H9 (cell line): ENCODE data around the gene DDX39A. TPM values are rescaled to one million over a fixed set of nuclear protein-coding genes. Genes with fewer than 3 reads are reported as not detected.

Experiments
- DNase-seq: peaks from one replicate; pipeline ENCODE4 v3.0.0-alpha.2; 2017
- H2AFZ ChIP-seq: one replicate; pipeline ENCODE4 v1.6.1; 2013; ENCODE audit warnings: mild to moderate bottlenecking, low read length, control low read depth, moderate library complexity
- H2AK5ac ChIP-seq: 2 replicates; pipeline ENCODE4 v1.6.1; 2013; ENCODE audit warnings: low read length, control low read depth, mixed read lengths; ENCODE audit not compliant: insufficient read length
- H2BK120ac ChIP-seq: one replicate; pipeline ENCODE4 v1.6.1; 2013; ENCODE audit warnings: low read depth, mild to moderate bottlenecking, low read length, control low read depth, inconsistent platforms; ENCODE audit not compliant: poor library complexity, severe bottlenecking
- H2BK12ac ChIP-seq: 2 replicates; pipeline ENCODE4 v1.6.1; 2013; ENCODE audit warnings: low read length, control low read depth, mixed read lengths, low read depth; ENCODE audit not compliant: insufficient read length
- H2BK15ac ChIP-seq: 2 replicates; pipeline ENCODE4 v1.6.1; 2013; ENCODE audit warnings: low read depth, low read length, control low read depth
- H2BK20ac ChIP-seq: one replicate; pipeline ENCODE4 v1.6.1; 2013; ENCODE audit warnings: low read depth, mild to moderate bottlenecking, low read length, control low read depth, inconsistent platforms; ENCODE audit not compliant: poor library complexity, severe bottlenecking
- H2BK5ac ChIP-seq: 2 replicates; pipeline ENCODE4 v1.6.1; 2013; ENCODE audit warnings: low read length, control low read depth, mixed read lengths; ENCODE audit not compliant: insufficient read length
- H3K14ac ChIP-seq: 2 replicates; pipeline ENCODE4 v1.6.1; 2013; ENCODE audit warnings: low read length, control low read depth; ENCODE audit not compliant: insufficient read depth
- H3K18ac ChIP-seq: 2 replicates; pipeline ENCODE4 v1.6.1; 2013; ENCODE audit warnings: low read depth, mild to moderate bottlenecking, mixed read lengths, low read length, control low read depth; ENCODE audit not compliant: insufficient read length
- H3K23ac ChIP-seq: 2 replicates; pipeline ENCODE4 v1.6.1; 2013; ENCODE audit warnings: low read length, control low read depth, mixed read lengths, low read depth; ENCODE audit not compliant: insufficient read length
- H3K23me2 ChIP-seq: 2 replicates; pipeline ENCODE4 v1.6.1; 2013; ENCODE audit warnings: low read depth, mild to moderate bottlenecking, mixed read lengths, low read length, control low read depth; ENCODE audit not compliant: insufficient read length, poor library complexity, severe bottlenecking
- H3K27ac ChIP-seq: 2 replicates; pipeline ENCODE4 v1.5.1; 2013; ENCODE audit warnings: low read length, control low read depth, mixed read lengths, low read depth; ENCODE audit not compliant: insufficient read length
- H3K27me3 ChIP-seq: 2 replicates; pipeline ENCODE4 v1.6.1; 2013; ENCODE audit warnings: low read length, control low read depth, inconsistent platforms; ENCODE audit not compliant: insufficient read depth
- H3K4ac ChIP-seq: 2 replicates; pipeline ENCODE4 v1.6.1; 2013; ENCODE audit warnings: low read depth, mild to moderate bottlenecking, control low read depth, inconsistent platforms, low read length, moderate library complexity
- H3K4me1 ChIP-seq: 2 replicates; pipeline ENCODE4 v1.6.1; 2013; ENCODE audit warnings: low read length, control low read depth, inconsistent platforms; ENCODE audit not compliant: insufficient read depth
- H3K4me2 ChIP-seq: 2 replicates; pipeline ENCODE4 v1.6.1; 2013; ENCODE audit warnings: low read length, control low read depth, mixed read lengths; ENCODE audit not compliant: insufficient read length, insufficient read depth
- H3K56ac ChIP-seq: 2 replicates; pipeline ENCODE4 v1.6.1; 2013; ENCODE audit warnings: low read depth, mild to moderate bottlenecking, mixed read lengths, low read length, control low read depth; ENCODE audit not compliant: insufficient read length
- H3K79me1 ChIP-seq: 2 replicates; pipeline ENCODE4 v1.6.1; 2013; ENCODE audit warnings: low read depth, mild to moderate bottlenecking, moderate library complexity, low read length, control low read depth, inconsistent platforms; ENCODE audit not compliant: insufficient read depth, poor library complexity, severe bottlenecking
- H3K79me2 ChIP-seq: 2 replicates; pipeline ENCODE4 v1.6.1; 2013; ENCODE audit warnings: low read length, control low read depth, inconsistent platforms; ENCODE audit not compliant: insufficient read depth
- H3K9ac ChIP-seq: 2 replicates; pipeline ENCODE4 v1.6.1; 2013; ENCODE audit warnings: low read length, control low read depth, mixed read lengths; ENCODE audit not compliant: insufficient read length; ENCODE audit errors: extremely low read depth
- H3K9me3 ChIP-seq: one replicate; pipeline ENCODE4 v1.6.1; 2013; ENCODE audit warnings: low read depth, low read length, inconsistent platforms; ENCODE audit not compliant: control insufficient read depth
- H3T11ph ChIP-seq: one replicate; pipeline ENCODE4 v1.6.1; 2013; ENCODE audit warnings: mild to moderate bottlenecking, low read length, control low read depth, inconsistent platforms
- H4K20me1 ChIP-seq: one replicate; pipeline ENCODE4 v1.6.1; 2013; ENCODE audit not compliant: control insufficient read depth, insufficient read length, insufficient read depth
- H4K5ac ChIP-seq: 2 replicates; pipeline ENCODE4 v1.6.1; 2013; ENCODE audit warnings: low read depth, mild to moderate bottlenecking, mixed read lengths, low read length, control low read depth; ENCODE audit not compliant: insufficient read length
- H4K8ac ChIP-seq: replicated peaks from 2 replicates; pipeline ENCODE4 v1.6.1; 2013; ENCODE audit warnings: low read length, control low read depth, mixed read lengths, low read depth; ENCODE audit not compliant: insufficient read length
- H4K91ac ChIP-seq: 2 replicates; pipeline ENCODE4 v1.6.1; 2013; ENCODE audit warnings: low read depth, mild to moderate bottlenecking, moderate library complexity, mixed read lengths, low read length, control low read depth; ENCODE audit not compliant: insufficient read length
- H3K27ac Mint-ChIP-seq, 3 experiments: 2 replicates in 2 of 3; 3 replicates in 1 of 3; pipeline ENCODE4 v1.8.0; 2020 to 2021; ENCODE audit warnings: mixed read lengths in 3 of 3, mild to moderate bottlenecking in 1 of 3, moderate library complexity in 1 of 3
- H3K27me3 Mint-ChIP-seq: 2 replicates; pipeline ENCODE4 v1.8.0; 2021; ENCODE audit warnings: low read depth, mild to moderate bottlenecking, moderate library complexity, mixed read lengths
- H3K36me3 Mint-ChIP-seq, 3 experiments: 2 replicates in 2 of 3; 3 replicates in 1 of 3; pipeline ENCODE4 v1.8.0; 2020 to 2021; ENCODE audit warnings: low read depth in 3 of 3, mixed read lengths in 3 of 3; ENCODE audit not compliant: insufficient read depth in 1 of 3
- H3K4me1 Mint-ChIP-seq, 2 experiments: 2 replicates each; pipeline ENCODE4 v1.8.0; 2020; ENCODE audit warnings: mixed read lengths in 2 of 2
- H3K4me3 Mint-ChIP-seq, 2 experiments: 2 replicates in 1 of 2; 3 replicates in 1 of 2; pipeline ENCODE4 v1.8.0; 2020 to 2021; ENCODE audit warnings: mild to moderate bottlenecking in 2 of 2, mixed read lengths in 2 of 2, moderate library complexity in 1 of 2
- H3K9me3 Mint-ChIP-seq, 2 experiments: 2 replicates in 1 of 2; 3 replicates in 1 of 2; pipeline ENCODE4 v1.8.0; 2020; ENCODE audit warnings: mild to moderate bottlenecking in 2 of 2, mixed read lengths in 2 of 2, moderate library complexity in 1 of 2
- CTCF ChIP-seq: fragments of 200-600 bp; sonication (generic); conservative IDR thresholded peaks from 3 replicates; pipeline ENCODE4 v1.8.0; 2021; ENCODE audit warnings: antibody characterized with exemption, mild to moderate bottlenecking
- WGBS: extraction: QIAGEN DNeasy Blood & Tissue Kit; methylation state at CpG from one replicate; pipeline ENCODE4 v1.1.7; 2013; ENCODE audit warnings: missing lambda C conversion rate, low lambda C conversion rate, mixed read lengths; ENCODE audit not compliant: insufficient read length; ENCODE audit errors: extremely low coverage; 5-methylcytosine and 5-hydroxymethylcytosine counted together
- total RNA-seq: library from RNA; stranded (reverse); gene quantifications from 2 replicates; pipeline ENCODE4 v1.2.1, GENCODE V29; 2021

Gene DDX39A
- total RNA-seq, 1 experiment from 2014 or later: 137 TPM

- H4K20me1 ChIP-seq: no peaks in the 10 kb centered on the region
- no peak overlapping the region for H2AFZ ChIP-seq
- no peak for DNase-seq
- Mint-ChIP-seq H3K36me3 (peaks cover 40 to 69% (median 66%) of the 10 kb centered on the region in 3 experiments), H3K27ac (no peak overlapping the region; a peak in 1 of 7 replicates), H3K27me3 (no peaks in the 10 kb centered on the region; the same call in 1 of the 2 replicates), H3K9me3 (no peaks in the 10 kb centered on the region; a peak in 1 of 5 replicates), H3K4me3 (no peak overlapping the region), H3K4me1 (peaks cover 17 to 26% of the 10 kb centered on the region in 2 experiments)
- no peak overlapping the region for H2BK120ac ChIP-seq
- H2BK15ac ChIP-seq: no peak overlapping the region
- H3T11ph ChIP-seq: no peak overlapping the region
- H3K4ac ChIP-seq: no peak overlapping the region
- H3K79me2 ChIP-seq: peaks cover 10% of the 10 kb centered on the region; the same call in 1 of the 2 replicates
- H3K14ac ChIP-seq: no peak overlapping the region
- no peaks in the 10 kb centered on the region for H3K27me3 ChIP-seq
- WGBS: no CpG with 5 or more reads among the region's 38 CpGs
- H3K4me2 ChIP-seq: no peak overlapping the region
- H3K56ac ChIP-seq: no peak overlapping the region
- H3K27ac ChIP-seq: no peak overlapping the region
- H2BK20ac ChIP-seq: no peak overlapping the region
- peaks cover 5% of the 10 kb centered on the region for H3K79me1 ChIP-seq
- no peak overlapping the region for H3K9ac ChIP-seq
- no peak overlapping the region for H3K18ac ChIP-seq
- no peaks in the 10 kb centered on the region for H3K4me1 ChIP-seq
- H3K9me3 ChIP-seq: no peaks in the 10 kb centered on the region
- H3K23me2 ChIP-seq: no peaks in the 10 kb centered on the region
- H4K8ac ChIP-seq: no peak overlapping the region
- no peak overlapping the region for H2BK5ac ChIP-seq
- no peak overlapping the region for H2AK5ac ChIP-seq
- no peak overlapping the region for H2BK12ac ChIP-seq
- TF ChIP-seq CTCF: no peak
- no peak overlapping the region for H3K23ac ChIP-seq
- no peak overlapping the region for H4K5ac ChIP-seq
- no peak overlapping the region for H4K91ac ChIP-seq
Measured at GRCh38 chr19:14409146-14410023, 9.8 kb downstream of the DDX39A start.
